Neural cell (in vitro differentiated cells): ENCODE data around the gene KRTAP10-4. TPM values are rescaled to one million over a fixed set of nuclear protein-coding genes. Genes with fewer than 3 reads are reported as not detected.

Experiments
- H2AFZ ChIP-seq: fragments of 200-600, 300-800 bp; sonication (generic), shearing (Covaris generic); 2 replicates; pipeline ENCODE4 v1.6.0; 2014; ENCODE audit warnings: low read depth, mild to moderate bottlenecking, antibody characterized with exemption, low read length, moderate library complexity
- H3F3A ChIP-seq: fragments of 200-600 bp; shearing (Covaris generic); 2 replicates; pipeline ENCODE4 v1.6.1; 2016; ENCODE audit warnings: mild to moderate bottlenecking, moderate library complexity, mixed read lengths, antibody characterized with exemption, low read length; ENCODE audit not compliant: insufficient read depth, poor library complexity, severe bottlenecking
- H3K27ac ChIP-seq: fragments of 200-600, 300-800 bp; sonication (generic), shearing (Covaris generic); 2 replicates; pipeline ENCODE4 v1.5.1; 2014; ENCODE audit warnings: mild to moderate bottlenecking, low read length, moderate library complexity
- H3K27me3 ChIP-seq: fragments of 300-800, 200-600 bp; sonication (generic), shearing (Covaris generic); 2 replicates; pipeline ENCODE4 v1.6.0; 2014; ENCODE audit warnings: mild to moderate bottlenecking, low read depth, low read length, moderate library complexity; ENCODE audit not compliant: insufficient read depth
- H3K36me3 ChIP-seq: fragments of 300-800, 200-600 bp; sonication (generic), shearing (Covaris generic); 2 replicates; pipeline ENCODE4 v1.5.1; 2014; ENCODE audit warnings: mild to moderate bottlenecking, antibody characterized with exemption, low read length, moderate library complexity; ENCODE audit not compliant: insufficient read depth
- H3K4me2 ChIP-seq: fragments of 300-800, 200-600 bp; sonication (generic), shearing (Covaris generic); 2 replicates; pipeline ENCODE4 v1.6.0; 2014; ENCODE audit warnings: mild to moderate bottlenecking, low read length
- H3K4me3 ChIP-seq: fragments of 300-800, 200-600 bp; sonication (generic), shearing (Covaris generic); 2 replicates; pipeline ENCODE4 v1.5.1; 2014; ENCODE audit warnings: mild to moderate bottlenecking, low read length, moderate library complexity
- H3K79me2 ChIP-seq: fragments of 200-600 bp; shearing (Covaris generic); replicated peaks from 2 replicates; pipeline ENCODE4 v1.6.0; 2014; ENCODE audit warnings: mild to moderate bottlenecking, low read length, moderate library complexity; ENCODE audit not compliant: insufficient read depth
- H3K9ac ChIP-seq: fragments of 300-800, 200-600 bp; sonication (generic), shearing (Covaris generic); 2 replicates; pipeline ENCODE4 v1.6.1; 2016; ENCODE audit warnings: mild to moderate bottlenecking, low read length, mixed read lengths
- H3K9me2 ChIP-seq: fragments of 200-600 bp; shearing (Covaris generic); 2 replicates; pipeline ENCODE4 v1.6.1; 2016; ENCODE audit warnings: mild to moderate bottlenecking, low read length, mixed read lengths; ENCODE audit not compliant: insufficient read depth
- H3K9me3 ChIP-seq: fragments of 200-600, 300-800 bp; sonication (generic), shearing (Covaris generic); 2 replicates; pipeline ENCODE4 v1.6.1; 2016; ENCODE audit warnings: mild to moderate bottlenecking, mixed run types, low read length, moderate library complexity, mixed read lengths
- H4K20me1 ChIP-seq: fragments of 200-600 bp; shearing (Covaris generic); 2 replicates; pipeline ENCODE4 v1.6.1; 2016; ENCODE audit warnings: mild to moderate bottlenecking, mixed run types; ENCODE audit not compliant: insufficient read depth
- CTCF ChIP-seq: fragments of 450-650 bp; IDR thresholded peaks from 2 replicates; pipeline ENCODE4 v1.5.1; 2014; ENCODE audit warnings: antibody characterized with exemption, mild to moderate bottlenecking, moderate library complexity; ENCODE audit not compliant: poor library complexity, severe bottlenecking
- EP300 ChIP-seq: fragments of 450-650 bp; conservative IDR thresholded peaks from 2 replicates; pipeline ENCODE4 v1.6.1; 2014; ENCODE audit warnings: antibody characterized with exemption, mild to moderate bottlenecking, moderate library complexity; ENCODE audit not compliant: poor library complexity, severe bottlenecking
- EZH2 ChIP-seq: fragments of 200-600, 300-800 bp; shearing (Covaris generic), sonication (generic); IDR thresholded peaks from 2 replicates; pipeline ENCODE4 v1.6.1; 2014; ENCODE audit warnings: antibody characterized with exemption, low read length, borderline replicate concordance, mild to moderate bottlenecking; ENCODE audit not compliant: insufficient read depth, poor library complexity, severe bottlenecking
- MXI1 ChIP-seq: fragments of 450-650 bp; conservative IDR thresholded peaks from 2 replicates; pipeline ENCODE4 v1.6.1; 2014; ENCODE audit warnings: antibody characterized with exemption, mild to moderate bottlenecking; ENCODE audit not compliant: poor library complexity, severe bottlenecking
- POLR2AphosphoS5 ChIP-seq: IDR thresholded peaks from 2 replicates; pipeline ENCODE4 v1.6.1; 2012
- RAD21 ChIP-seq: fragments of 450-650 bp; conservative IDR thresholded peaks from 2 replicates; pipeline ENCODE4 v1.6.1; 2014; ENCODE audit warnings: antibody characterized with exemption, mild to moderate bottlenecking, moderate library complexity
- SMC3 ChIP-seq: fragments of 450-650 bp; conservative IDR thresholded peaks from 2 replicates; pipeline ENCODE4 v1.6.1; 2014; ENCODE audit warnings: antibody characterized with exemption, mild to moderate bottlenecking, moderate library complexity; ENCODE audit not compliant: poor library complexity
- TAF1 ChIP-seq: IDR thresholded peaks from 2 replicates; pipeline ENCODE4 v1.6.1; 2012; ENCODE audit warnings: low read depth
- polyA plus RNA-seq: library from polyadenylated mRNA; depleted of rRNA; stranded (reverse); fragments of >200 nt; gene quantifications from 2 replicates; pipeline ENCODE4 v1.2.3, GENCODE V29; 2014
- TF ChIP-seq, protein P1 (sequence below): IDR thresholded peaks from 2 replicates; pipeline ENCODE4 v1.6.1; 2012; ENCODE audit warnings: borderline replicate concordance

KRTAP10-4 gene
- polyA plus RNA-seq, 1 donor from 2014 or later: not detected

DNA sequence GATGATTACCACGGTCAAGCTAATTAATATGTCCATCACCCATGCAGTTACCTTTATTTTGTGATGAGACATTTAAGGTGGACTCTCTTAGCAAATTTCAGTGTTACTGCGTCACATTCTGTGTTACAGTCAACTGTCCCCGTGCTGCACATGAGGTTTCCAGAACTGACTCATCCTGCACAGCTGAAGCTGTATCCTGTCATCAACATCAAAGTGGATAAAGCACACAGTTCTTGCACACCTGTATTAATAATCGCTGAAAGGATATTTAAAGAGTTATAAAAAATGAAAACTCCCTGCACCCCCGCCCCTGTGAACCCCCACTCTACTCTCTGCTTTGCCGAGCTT, 10.2 kb downstream of the KRTAP10-4 start:
- no peaks in the 10 kb centered on the region for H3K9me2 ChIP-seq
- no peak overlapping the region for H3K4me2 ChIP-seq
- no peaks in the 10 kb centered on the region for H3K9me3 ChIP-seq
- no peaks in the 10 kb centered on the region for H3K27me3 ChIP-seq
- no peaks in the 10 kb centered on the region for H3K79me2 ChIP-seq
- no peak overlapping the region for H3K4me3 ChIP-seq
- H4K20me1 ChIP-seq: no peaks in the 10 kb centered on the region
- no peaks in the 10 kb centered on the region for H3K36me3 ChIP-seq
- no peaks in the 10 kb centered on the region for H3F3A ChIP-seq
- no peak overlapping the region for H3K27ac ChIP-seq
- no peak overlapping the region for H3K9ac ChIP-seq
- TF ChIP-seq TAF1 (no peak), POLR2AphosphoS5 (no peak), EP300 (no peak), SMC3 (no peak), EZH2 (no peak), RAD21 (no peak), MXI1 (no peak), CTCF (no peak)
- TF ChIP-seq, protein P1, sequence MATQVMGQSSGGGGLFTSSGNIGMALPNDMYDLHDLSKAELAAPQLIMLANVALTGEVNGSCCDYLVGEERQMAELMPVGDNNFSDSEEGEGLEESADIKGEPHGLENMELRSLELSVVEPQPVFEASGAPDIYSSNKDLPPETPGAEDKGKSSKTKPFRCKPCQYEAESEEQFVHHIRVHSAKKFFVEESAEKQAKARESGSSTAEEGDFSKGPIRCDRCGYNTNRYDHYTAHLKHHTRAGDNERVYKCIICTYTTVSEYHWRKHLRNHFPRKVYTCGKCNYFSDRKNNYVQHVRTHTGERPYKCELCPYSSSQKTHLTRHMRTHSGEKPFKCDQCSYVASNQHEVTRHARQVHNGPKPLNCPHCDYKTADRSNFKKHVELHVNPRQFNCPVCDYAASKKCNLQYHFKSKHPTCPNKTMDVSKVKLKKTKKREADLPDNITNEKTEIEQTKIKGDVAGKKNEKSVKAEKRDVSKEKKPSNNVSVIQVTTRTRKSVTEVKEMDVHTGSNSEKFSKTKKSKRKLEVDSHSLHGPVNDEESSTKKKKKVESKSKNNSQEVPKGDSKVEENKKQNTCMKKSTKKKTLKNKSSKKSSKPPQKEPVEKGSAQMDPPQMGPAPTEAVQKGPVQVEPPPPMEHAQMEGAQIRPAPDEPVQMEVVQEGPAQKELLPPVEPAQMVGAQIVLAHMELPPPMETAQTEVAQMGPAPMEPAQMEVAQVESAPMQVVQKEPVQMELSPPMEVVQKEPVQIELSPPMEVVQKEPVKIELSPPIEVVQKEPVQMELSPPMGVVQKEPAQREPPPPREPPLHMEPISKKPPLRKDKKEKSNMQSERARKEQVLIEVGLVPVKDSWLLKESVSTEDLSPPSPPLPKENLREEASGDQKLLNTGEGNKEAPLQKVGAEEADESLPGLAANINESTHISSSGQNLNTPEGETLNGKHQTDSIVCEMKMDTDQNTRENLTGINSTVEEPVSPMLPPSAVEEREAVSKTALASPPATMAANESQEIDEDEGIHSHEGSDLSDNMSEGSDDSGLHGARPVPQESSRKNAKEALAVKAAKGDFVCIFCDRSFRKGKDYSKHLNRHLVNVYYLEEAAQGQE: no peak
- H2AFZ ChIP-seq: no peak overlapping the region

DNA sequence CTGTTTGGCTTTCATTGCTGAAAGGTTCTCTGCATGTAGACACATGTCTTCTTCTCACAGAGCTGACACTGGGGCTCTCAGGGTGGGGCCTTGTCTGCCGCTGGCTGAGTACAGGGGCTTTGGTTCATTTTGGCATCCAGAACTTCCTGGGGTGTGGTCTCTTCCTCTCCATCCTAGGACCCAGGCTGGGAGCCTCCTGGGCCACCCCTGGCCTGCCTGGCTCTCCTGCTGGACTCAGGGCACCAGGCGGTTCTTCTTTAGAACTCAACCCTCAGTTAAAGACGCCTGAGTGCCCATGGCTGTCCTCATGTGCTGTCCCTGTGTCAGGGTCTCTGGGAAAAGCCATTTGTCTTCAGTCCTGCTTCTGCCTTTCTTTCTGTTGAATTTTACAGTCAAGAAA, 12.4 kb downstream of the KRTAP10-4 start:
- H3K36me3 ChIP-seq: no peaks in the 10 kb centered on the region
- H3K9ac ChIP-seq: no peak overlapping the region
- no peaks in the 10 kb centered on the region for H3K9me3 ChIP-seq
- H2AFZ ChIP-seq: no peak overlapping the region
- H3K27ac ChIP-seq: no peak overlapping the region
- H4K20me1 ChIP-seq: no peaks in the 10 kb centered on the region
- TF ChIP-seq MXI1: no peak
- TF ChIP-seq EP300: no peak
- TF ChIP-seq CTCF: no peak
- TF ChIP-seq POLR2AphosphoS5: no peak
- no peak for TF ChIP-seq TAF1
- TF ChIP-seq, protein P1: no peak
- H3K4me2 ChIP-seq: no peak overlapping the region
- H3K27me3 ChIP-seq: no peaks in the 10 kb centered on the region
- no peaks in the 10 kb centered on the region for H3F3A ChIP-seq
- no peaks in the 10 kb centered on the region for H3K79me2 ChIP-seq
- no peaks in the 10 kb centered on the region for H3K9me2 ChIP-seq
- H3K4me3 ChIP-seq: no peak overlapping the region
